OCI-LY3 (cell line): ENCODE data around the gene HMG20A.

Experiments
- H2AFZ ChIP-seq: fragments of 200-600, 300-600 bp; shearing (Covaris generic); 2 replicates; pipeline ENCODE4 v1.6.0; 2014; ENCODE audit warnings: antibody characterized with exemption, low read depth, low read length
- H3K27ac ChIP-seq: fragments of 200-600, 300-600 bp; sonication (generic); 2 replicates; pipeline ENCODE4 v1.5.1; 2014; ENCODE audit warnings: mild to moderate bottlenecking, low read length, moderate library complexity, mixed read lengths
- H3K27me3 ChIP-seq: fragments of 200-600, 300-600 bp; sonication (generic); 2 replicates; pipeline ENCODE4 v1.6.1; 2014; ENCODE audit warnings: low read depth, low read length, mixed read lengths
- H3K36me3 ChIP-seq: fragments of 200-600, 300-600 bp; sonication (generic); replicated peaks from 2 replicates; pipeline ENCODE3; 2014; ENCODE audit warnings: low read depth, low read length, mixed read lengths
- H3K4me1 ChIP-seq: fragments of 300-600, 200-600 bp; sonication (generic); 2 replicates; pipeline ENCODE4 v1.6.1; 2014; ENCODE audit warnings: low read length, mixed read lengths
- H3K4me2 ChIP-seq: fragments of 200-600, 300-600 bp; sonication (generic); 2 replicates; pipeline ENCODE4 v1.6.1; 2014; ENCODE audit warnings: low read length, mixed read lengths
- H3K4me3 ChIP-seq: fragments of 300-600, 200-600 bp; sonication (generic); 2 replicates; pipeline ENCODE4 v1.5.1; 2014; ENCODE audit warnings: antibody characterized with exemption, mild to moderate bottlenecking, low read length, moderate library complexity
- H3K79me2 ChIP-seq: fragments of 300-600, 200-600 bp; shearing (Covaris generic); 2 replicates; pipeline ENCODE4 v1.6.1; 2014; ENCODE audit warnings: mild to moderate bottlenecking, low read length, mixed read lengths
- H3K9ac ChIP-seq: fragments of 300-600, 200-600 bp; shearing (Covaris generic); 2 replicates; pipeline ENCODE4 v1.6.0; 2014; ENCODE audit warnings: mild to moderate bottlenecking, low read length, moderate library complexity
- H3K9me3 ChIP-seq: fragments of 200-600, 300-600 bp; shearing (Covaris generic); 2 replicates; pipeline ENCODE4 v1.6.1; 2014; ENCODE audit warnings: low read length, mixed read lengths; ENCODE audit not compliant: insufficient read depth
- H4K20me1 ChIP-seq: fragments of 200-600, 300-600 bp; sonication (generic); 2 replicates; pipeline ENCODE4 v1.6.1; 2016; ENCODE audit warnings: low read length, mixed read lengths; ENCODE audit not compliant: insufficient read depth
- CTCF ChIP-seq: fragments of 200-600, 300-600 bp; sonication (generic); IDR thresholded peaks from 2 replicates; pipeline ENCODE4 v1.5.1; 2014; ENCODE audit warnings: antibody characterized with exemption, low read length, low read depth
- EZH2phosphoT487 ChIP-seq: fragments of 200-600 bp; shearing (Covaris generic); IDR thresholded peaks from 2 replicates; pipeline ENCODE4 v1.6.1; 2018; ENCODE audit warnings: antibody characterized with exemption, mixed run types, low read depth

Gene HMG20A

GRCh38 chr15:77415450-77416147, 5.1 kb upstream of the HMG20A start:
- Histone ChIP-seq H4K20me1 (peaks cover 8% of the 10 kb centered on the region; the same call in 1 of the 2 replicates), H3K4me3 (no peak overlapping the region), H3K4me1 (peaks cover 40% of the 10 kb centered on the region), H3K27me3 (no peaks in the 10 kb centered on the region), H3K9me3 (no peaks in the 10 kb centered on the region), H3K9ac (no peak overlapping the region), H3K79me2 (peaks cover 83% of the 10 kb centered on the region), H3K4me2 (no peak overlapping the region), H3K36me3 (peaks cover under 1% of the 10 kb centered on the region), H3K27ac (no peak overlapping the region), H2AFZ (no peak overlapping the region)
- TF ChIP-seq CTCF (no peak), EZH2phosphoT487 (no peak)

- H3K79me2 ChIP-seq, result peaks cover 82% of the 10 kb centered on the region
- H3K4me1 ChIP-seq, result peaks cover 35% of the 10 kb centered on the region
- H3K36me3 ChIP-seq, result no peaks in the 10 kb centered on the region
- no peak overlapping the region for H2AFZ ChIP-seq
- H3K9ac ChIP-seq, result no peak overlapping the region
- TF ChIP-seq EZH2phosphoT487 (no peak), CTCF (no peak)
- H3K4me3 ChIP-seq, result no peak overlapping the region
- no peaks in the 10 kb centered on the region for H3K9me3 ChIP-seq
- no peaks in the 10 kb centered on the region for H3K27me3 ChIP-seq
- no peak overlapping the region for H3K27ac ChIP-seq
- peaks cover 8% of the 10 kb centered on the region; the same call in 1 of the 2 replicates for H4K20me1 ChIP-seq
- H3K4me2 ChIP-seq, result no peak overlapping the region
Observed at GRCh38 chr15:77416148-77416455, 4.6 kb upstream of the HMG20A start.

GRCh38 chr15:77416954-77417353, 3.7 kb upstream of the HMG20A start:
- H3K79me2 ChIP-seq, result peaks cover 83% of the 10 kb centered on the region
- no peak overlapping the region for H2AFZ ChIP-seq
- H3K27me3 ChIP-seq, result no peaks in the 10 kb centered on the region
- H3K4me2 ChIP-seq, result no peak overlapping the region
- H4K20me1 ChIP-seq, result peaks cover 8% of the 10 kb centered on the region; the same call in 1 of the 2 replicates
- TF ChIP-seq CTCF, result no peak
- no peak for TF ChIP-seq EZH2phosphoT487
- H3K36me3 ChIP-seq, result no peaks in the 10 kb centered on the region
- peaks cover 33% of the 10 kb centered on the region for H3K4me1 ChIP-seq
- H3K9ac ChIP-seq, result no peak overlapping the region
- no peak overlapping the region for H3K4me3 ChIP-seq
- no peak overlapping the region for H3K27ac ChIP-seq
- H3K9me3 ChIP-seq, result no peaks in the 10 kb centered on the region

- no peak for TF ChIP-seq EZH2phosphoT487
- no peak for TF ChIP-seq CTCF
- Histone ChIP-seq H3K36me3 (no peaks in the 10 kb centered on the region), H3K9me3 (no peaks in the 10 kb centered on the region), H3K27me3 (no peaks in the 10 kb centered on the region), H3K4me3 (no peak overlapping the region), H3K9ac (no peak overlapping the region), H3K4me1 (peaks cover 28% of the 10 kb centered on the region), H3K79me2 (peaks cover 83% of the 10 kb centered on the region), H4K20me1 (peaks cover 8% of the 10 kb centered on the region; the same call in 1 of the 2 replicates), H3K27ac (no peak overlapping the region), H3K4me2 (no peak overlapping the region), H2AFZ (no peak overlapping the region)
Observed at GRCh38 chr15:77417602-77418001, 3.1 kb upstream of the HMG20A start.
